Measurements from ENCODE around the gene RPIA. TPM values are rescaled to one million over a fixed set of nuclear protein-coding genes. Genes with fewer than 3 reads are reported as not detected.

The RPIA gene
- total and polyA plus RNA-seq, 8 donors: 16.0 to 35.2 (median 31.9) TPM

- H3K4me1 ChIP-seq: no peaks in the 10 kb centered on the region
- H3K36me3 ChIP-seq: peaks cover 0 to 6% of the 10 kb centered on the region in 2 donors
- no peak for ATAC-seq
- intact Hi-C loops (cut with DNase I): no loop called here
- H3K27ac ChIP-seq: no peak overlapping the region
- no peak overlapping the region for H3K4me3 ChIP-seq
- H3K27me3 ChIP-seq: no peaks in the 10 kb centered on the region
- no peak for TF ChIP-seq CTCF (IDR thresholded peaks at IDR 0.05)
- H3K9me3 ChIP-seq: no peaks in the 10 kb centered on the region
- DNase-seq: no peak
Measured at GRCh38 chr2:88729061-88729745, 37.7 kb downstream of the RPIA start.

GRCh38 chr2:88733155-88733902 is 41.9 kb downstream of the RPIA start:
- intact Hi-C loops (cut with DNase I): no loop called here
- no peak overlapping the region for H3K4me3 ChIP-seq
- H3K4me1 ChIP-seq: peaks cover 0 to 8% of the 10 kb centered on the region in 2 donors
- H3K9me3 ChIP-seq: no peaks in the 10 kb centered on the region
- no peaks in the 10 kb centered on the region for H3K27me3 ChIP-seq
- peaks cover 0 to 39% of the 10 kb centered on the region in 2 donors for H3K36me3 ChIP-seq
- no peak for TF ChIP-seq CTCF (IDR thresholded peaks at IDR 0.05)
- ATAC-seq (no peak), DNase-seq (no peak)
- no peak overlapping the region for H3K27ac ChIP-seq

GRCh38 chr2:88735133-88735532 is 43.7 kb downstream of the RPIA start:
- TF ChIP-seq CTCF (IDR thresholded peaks at IDR 0.05): no peak
- no peaks in the 10 kb centered on the region for H3K9me3 ChIP-seq
- intact Hi-C loops (cut with DNase I): no loop called here

GRCh38 chr2:88735853-88736252 is 44.4 kb downstream of the RPIA start:
- H3K36me3 ChIP-seq: peaks cover 0 to 53% of the 10 kb centered on the region in 2 donors
- H3K9me3 ChIP-seq: no peaks in the 10 kb centered on the region
- no peaks in the 10 kb centered on the region for H3K27me3 ChIP-seq
- no peak overlapping the region for H3K4me3 ChIP-seq
- no peak for ATAC-seq
- intact Hi-C loops (cut with DNase I): no loop called here
- H3K27ac ChIP-seq: no peak overlapping the region
- DNase-seq: no peak
- no peak for TF ChIP-seq CTCF (IDR thresholded peaks at IDR 0.05)
- H3K4me1 ChIP-seq: peaks cover 0 to 8% of the 10 kb centered on the region in 2 donors

More at GRCh38 chr2:88735133-88735532, 43.7 kb downstream of the RPIA start:
- Histone ChIP-seq H3K4me1 (peaks cover 0 to 8% of the 10 kb centered on the region in 2 donors), H3K27me3 (no peaks in the 10 kb centered on the region), H3K4me3 (no peak overlapping the region), H3K36me3 (peaks cover 0 to 50% of the 10 kb centered on the region in 2 donors), H3K27ac (no peak overlapping the region)
- ATAC-seq: no peak
- no peak for DNase-seq

- H3K4me1 ChIP-seq: peaks cover 0 to 8% of the 10 kb centered on the region in 2 donors
- intact Hi-C loops (cut with DNase I): no loop called here
- H3K9me3 ChIP-seq: no peaks in the 10 kb centered on the region
- H3K4me3 ChIP-seq: no peak overlapping the region
- no peak for DNase-seq
- TF ChIP-seq CTCF (IDR thresholded peaks at IDR 0.05): no peak
- peaks cover 0 to 59% of the 10 kb centered on the region in 2 donors for H3K36me3 ChIP-seq
- no peak for ATAC-seq
- H3K27ac ChIP-seq: peak overlapping the region in 1 of 2 donors; percentile 59
- no peaks in the 10 kb centered on the region for H3K27me3 ChIP-seq
Measured at GRCh38 chr2:88736437-88736836, 45.0 kb downstream of the RPIA start.

Data from left lung (tissue), 10 donors.